DND-41 (cell line): ENCODE data around the gene DIS3L2.

Experiments
- ATAC-seq: fragments of 200-7000 bp; cut with Tn5 transposase; 3 replicates; pipeline ENCODE4 v1.9.1; 2021; ENCODE audit warnings: low read depth; ENCODE audit not compliant: insufficient read depth
- DNase-seq: peaks from one replicate; pipeline ENCODE4 v3.0.0-alpha.2; 2020
- H2AFZ ChIP-seq: 2 replicates; pipeline ENCODE4 v1.6.0; 2012; ENCODE audit warnings: low read depth, low read length
- H3K27ac ChIP-seq: 2 replicates; pipeline ENCODE4 v1.5.1; 2012; ENCODE audit warnings: low read length, inconsistent platforms
- H3K27me3 ChIP-seq: fragments of 200-600 bp; sonication (generic); 2 replicates; pipeline ENCODE4 v1.6.0; 2012; ENCODE audit warnings: low read length, mild to moderate bottlenecking, inconsistent platforms; ENCODE audit not compliant: insufficient read depth, poor library complexity
- H3K36me3 ChIP-seq: 2 replicates; pipeline ENCODE4 v1.5.1; 2012; ENCODE audit warnings: low read length, inconsistent platforms; ENCODE audit not compliant: insufficient read depth
- H3K4me1 ChIP-seq: 2 replicates; pipeline ENCODE4 v1.5.1; 2012; ENCODE audit warnings: mild to moderate bottlenecking, low read length; ENCODE audit not compliant: insufficient read depth
- H3K4me2 ChIP-seq: 2 replicates; pipeline ENCODE4 v1.6.0; 2012; ENCODE audit warnings: mild to moderate bottlenecking, moderate library complexity, low read length, inconsistent platforms; ENCODE audit not compliant: insufficient read depth
- H3K4me3 ChIP-seq, 2 experiments: fragments of 200-600 bp in 1 of 2; shearing (Covaris generic) in 1 of 2; 2 replicates each; pipeline ENCODE4 v1.5.1; 2012 to 2016; ENCODE audit warnings: inconsistent platforms in 2 of 2, low read length in 2 of 2, mild to moderate bottlenecking in 2 of 2, low read depth in 1 of 2, moderate library complexity in 1 of 2
- H3K79me2 ChIP-seq: 2 replicates; pipeline ENCODE4 v1.6.0; 2012; ENCODE audit warnings: low read length, inconsistent platforms; ENCODE audit not compliant: insufficient read depth
- H3K9ac ChIP-seq: 2 replicates; pipeline ENCODE4 v1.6.0; 2012; ENCODE audit warnings: low read depth, mild to moderate bottlenecking, inconsistent platforms, low read length, moderate library complexity
- H3K9me3 ChIP-seq: 2 replicates; pipeline ENCODE4 v1.5.1; 2012; ENCODE audit warnings: low read length, moderate library complexity, mild to moderate bottlenecking, inconsistent platforms; ENCODE audit not compliant: insufficient read depth, severe bottlenecking
- H4K20me1 ChIP-seq: 2 replicates; pipeline ENCODE4 v1.6.0; 2012; ENCODE audit warnings: low read length; ENCODE audit not compliant: insufficient read depth
- CTCF ChIP-seq: IDR thresholded peaks from 2 replicates; pipeline ENCODE4 v1.5.1; 2012; ENCODE audit warnings: borderline replicate concordance, low read length, moderate library complexity, mild to moderate bottlenecking; ENCODE audit not compliant: poor library complexity, severe bottlenecking; ENCODE audit errors: extremely low read depth
- EZH2 ChIP-seq: IDR thresholded peaks from 3 replicates; pipeline ENCODE4 v1.6.1; 2012; ENCODE audit warnings: borderline replicate concordance, low read depth, mild to moderate bottlenecking, moderate library complexity, low read length, inconsistent platforms; ENCODE audit not compliant: severe bottlenecking

The DIS3L2 gene

GRCh38 chr2:232213176-232213575 is 251.7 kb downstream of the DIS3L2 start:
- H3K4me1 ChIP-seq = peaks cover 1% of the 10 kb centered on the region; the same call in 1 of the 2 replicates
- H3K4me2 ChIP-seq = no peak overlapping the region
- no peak overlapping the region for H2AFZ ChIP-seq
- DNase-seq = no peak
- TF ChIP-seq CTCF (no peak), EZH2 (no peak)
- no peak for ATAC-seq
- no peak overlapping the region for H3K4me3 ChIP-seq
- H3K79me2 ChIP-seq = no peaks in the 10 kb centered on the region
- H3K9me3 ChIP-seq = no peaks in the 10 kb centered on the region
- H3K36me3 ChIP-seq = peaks cover 18% of the 10 kb centered on the region; the same call in 1 of the 2 replicates
- H3K27me3 ChIP-seq = no peaks in the 10 kb centered on the region
- no peak overlapping the region for H3K27ac ChIP-seq
- no peak overlapping the region for H3K9ac ChIP-seq
- H4K20me1 ChIP-seq = no peaks in the 10 kb centered on the region

- Histone ChIP-seq H3K4me3 (no peak overlapping the region), H3K9me3 (no peaks in the 10 kb centered on the region), H2AFZ (no peak overlapping the region), H3K36me3 (peaks cover 18% of the 10 kb centered on the region; the same call in 1 of the 2 replicates), H3K27ac (no peak overlapping the region), H3K4me2 (no peak overlapping the region), H3K27me3 (no peaks in the 10 kb centered on the region), H4K20me1 (no peaks in the 10 kb centered on the region), H3K9ac (no peak overlapping the region), H3K79me2 (no peaks in the 10 kb centered on the region), H3K4me1 (peaks cover 10% of the 10 kb centered on the region)
- DNase-seq (no peak), ATAC-seq (no peak)
- no peak for TF ChIP-seq EZH2
- no peak for TF ChIP-seq CTCF
Measured at GRCh38 chr2:232214053-232214452, 252.5 kb downstream of the DIS3L2 start.

GRCh38 chr2:232216028-232216427 is 254.5 kb downstream of the DIS3L2 start:
- H2AFZ ChIP-seq = no peak overlapping the region
- H3K79me2 ChIP-seq = no peaks in the 10 kb centered on the region
- H3K9me3 ChIP-seq = no peaks in the 10 kb centered on the region
- H3K4me3 ChIP-seq = no peak overlapping the region
- H3K36me3 ChIP-seq = peaks cover 7% of the 10 kb centered on the region; the same call in 1 of the 2 replicates
- no peak for ATAC-seq
- H4K20me1 ChIP-seq = no peaks in the 10 kb centered on the region
- DNase-seq = no peak
- peaks cover 21% of the 10 kb centered on the region for H3K4me1 ChIP-seq
- no peak overlapping the region for H3K4me2 ChIP-seq
- no peak overlapping the region for H3K27ac ChIP-seq
- H3K9ac ChIP-seq = no peak overlapping the region
- TF ChIP-seq EZH2 (no peak), CTCF (no peak)
- no peaks in the 10 kb centered on the region for H3K27me3 ChIP-seq
